SK-N-SH (cell line): ENCODE measurements around the gene CHST13. TPM values are rescaled to one million over a fixed set of nuclear protein-coding genes. Genes with fewer than 3 reads are reported as not detected.

Experiments used
- CTCF ChIA-PET: fragments of 300-600, 350-600 bp; formaldehyde crosslinking; extraction: SDS; loops from one replicate; lab custom pipeline; 2021; lab: Yijun Ruan, JAX
- POLR2A ChIA-PET: fragments of 350-600 bp; sonication (Branson Sonifier 250); formaldehyde crosslinking; extraction: SDS; loops from one replicate; lab custom pipeline; 2020; ENCODE audit warnings: antibody characterized with exemption, inconsistent platforms; lab: Yijun Ruan, JAX
- DNase-seq: peaks from one replicate; pipeline ENCODE4 v3.0.0; 2012
- H2AFZ ChIP-seq: fragments of 200-600 bp; sonication (generic); 2 replicates; pipeline ENCODE4 v1.8.1; 2016; ENCODE audit warnings: antibody characterized with exemption, mild to moderate bottlenecking, low read depth
- H3F3A ChIP-seq: fragments of 200-600 bp; sonication (generic); replicated peaks from 2 replicates; pipeline ENCODE3; 2016; ENCODE audit warnings: antibody characterized with exemption, mild to moderate bottlenecking; ENCODE audit not compliant: insufficient read depth
- H3K27ac ChIP-seq, 2 experiments: fragments of 200-500 bp in 1 of 2; fragments of 200-600 bp in 1 of 2; sonication (Bioruptor generic) in 1 of 2; sonication (generic), shearing (Covaris generic) in 1 of 2; 2 replicates each; pipeline versions ENCODE4 v1.5.1 to v1.6.1; 2014 to 2016; ENCODE audit warnings: low read depth in 2 of 2, inconsistent platforms in 1 of 2, low read length in 1 of 2, mild to moderate bottlenecking in 1 of 2, mixed read lengths in 1 of 2
- H3K27me3 ChIP-seq: fragments of 200-600 bp; sonication (generic), shearing (Covaris generic); 2 replicates; pipeline ENCODE4 v1.6.1; 2016; ENCODE audit warnings: mixed run types; ENCODE audit not compliant: insufficient read depth
- H3K36me3 ChIP-seq, 2 experiments: fragments of 200-500 bp in 1 of 2; fragments of 200-600 bp in 1 of 2; sonication (Bioruptor generic) in 1 of 2; sonication (generic) in 1 of 2; replicated peaks in 1 of 2; 2 replicates each; pipeline versions ENCODE3 to v1.5.1; 2014 to 2016; ENCODE audit warnings: low read length in 1 of 2, mild to moderate bottlenecking in 1 of 2; ENCODE audit not compliant: insufficient read depth in 2 of 2, control insufficient read depth in 1 of 2
- H3K4me1 ChIP-seq, 2 experiments: fragments of 200-500 bp in 1 of 2; fragments of 200-600 bp in 1 of 2; sonication (Bioruptor generic) in 1 of 2; sonication (generic), shearing (Covaris generic) in 1 of 2; 2 replicates each; pipeline versions ENCODE4 v1.5.1 to v1.6.1; 2014 to 2016; ENCODE audit warnings: low read depth in 1 of 2, low read length in 1 of 2, mixed run types in 1 of 2; ENCODE audit not compliant: insufficient read depth in 2 of 2, control insufficient read depth in 1 of 2
- H3K4me2 ChIP-seq: fragments of 200-600 bp; sonication (generic), shearing (Covaris generic); 2 replicates; pipeline ENCODE4 v1.6.1; 2017; ENCODE audit warnings: mixed run types
- H3K4me3 ChIP-seq, 2 experiments: fragments of 200-500 bp in 1 of 2; fragments of 200-600 bp in 1 of 2; sonication (Bioruptor generic) in 1 of 2; sonication (generic), shearing (Covaris generic) in 1 of 2; 2 replicates each; pipeline versions ENCODE4 v1.5.1 to v1.8.1; 2014 to 2016; ENCODE audit warnings: low read depth in 2 of 2, inconsistent platforms in 1 of 2, low read length in 1 of 2, mild to moderate bottlenecking in 1 of 2, mixed read lengths in 1 of 2, moderate library complexity in 1 of 2
- H3K79me2 ChIP-seq: fragments of 200-600 bp; sonication (generic); 2 replicates; pipeline ENCODE4 v1.8.1; 2017; ENCODE audit warnings: mild to moderate bottlenecking; ENCODE audit not compliant: insufficient read depth
- H3K9ac ChIP-seq: fragments of 200-600 bp; sonication (generic); 2 replicates; pipeline ENCODE4 v1.6.1; 2017; ENCODE audit warnings: mixed run types
- H3K9me2 ChIP-seq: fragments of 200-600 bp; sonication (generic); 2 replicates; pipeline ENCODE4 v1.6.1; 2017; ENCODE audit warnings: mixed run types
- H3K9me3 ChIP-seq: fragments of 200-600 bp; sonication (generic); 2 replicates; pipeline ENCODE4 v1.6.1; 2017; ENCODE audit warnings: mixed run types, mild to moderate bottlenecking, moderate library complexity
- H4K20me1 ChIP-seq: fragments of 200-600 bp; sonication (generic); 2 replicates; pipeline ENCODE4 v1.6.1; 2017; ENCODE audit warnings: mild to moderate bottlenecking, mixed run types; ENCODE audit not compliant: insufficient read depth
- ELF1 ChIP-seq: IDR thresholded peaks from 2 replicates; pipeline ENCODE4 v1.4.0; 2012
- FOSL2 ChIP-seq: IDR thresholded peaks from 2 replicates; pipeline ENCODE4 v1.4.0; 2012; ENCODE audit warnings: low read depth, mild to moderate bottlenecking, moderate library complexity, borderline replicate concordance
- FOXJ3 ChIP-seq: sonication (generic); formaldehyde crosslinking; IDR thresholded peaks from 2 replicates; pipeline ENCODE4 v1.5.1; 2020; ENCODE audit warnings: mild to moderate bottlenecking, missing genetic modification reagents
- FOXM1 ChIP-seq: IDR thresholded peaks from 2 replicates; pipeline ENCODE4 v1.4.0; 2012; ENCODE audit warnings: low read depth, mild to moderate bottlenecking
- GABPA ChIP-seq: IDR thresholded peaks from 2 replicates; pipeline ENCODE4 v1.4.0; 2012; ENCODE audit warnings: low read depth, mild to moderate bottlenecking
- GATA2 ChIP-seq: sonication (generic); formaldehyde crosslinking; IDR thresholded peaks from 2 replicates; pipeline ENCODE4 v1.5.0; 2020; ENCODE audit warnings: mild to moderate bottlenecking, missing genetic modification reagents
- MEF2A ChIP-seq: IDR thresholded peaks from 2 replicates; pipeline ENCODE4 v1.4.0; 2012; ENCODE audit warnings: low read depth, borderline replicate concordance
- NFIC ChIP-seq: IDR thresholded peaks from 2 replicates; pipeline ENCODE4 v1.4.0; 2012; ENCODE audit warnings: borderline replicate concordance
- NRF1 ChIP-seq: IDR thresholded peaks from 2 replicates; pipeline ENCODE4 v1.6.1; 2012; ENCODE audit warnings: low read depth, mild to moderate bottlenecking, low read length
- POLR2AphosphoS5 ChIP-seq: IDR thresholded peaks from 2 replicates; pipeline ENCODE4 v1.6.1; 2012; ENCODE audit warnings: low read depth, low read length
- TAF1 ChIP-seq: IDR thresholded peaks from 2 replicates; pipeline ENCODE4 v1.6.1; 2012; ENCODE audit warnings: low read depth, mild to moderate bottlenecking, low read length, moderate library complexity, borderline replicate concordance
- TCF12 ChIP-seq: IDR thresholded peaks from 2 replicates; pipeline ENCODE4 v1.4.0; 2012
- TEAD4 ChIP-seq: IDR thresholded peaks from 2 replicates; pipeline ENCODE4 v1.4.0; 2012; ENCODE audit warnings: mild to moderate bottlenecking, borderline replicate concordance; ENCODE audit not compliant: insufficient read depth
- USF1 ChIP-seq: IDR thresholded peaks from 2 replicates; pipeline ENCODE4 v1.4.0; 2012; ENCODE audit warnings: low read depth, borderline replicate concordance
- WGBS: methylation state at CpG from one replicate; pipeline ENCODE4 v1.1.6; 2017; ENCODE audit warnings: low lambda C conversion rate; 5-methylcytosine and 5-hydroxymethylcytosine counted together
- polyA plus RNA-seq, 3 experiments: library from polyadenylated mRNA; depleted of rRNA; stranded (reverse); fragments of >200 nt; gene quantifications; 2 replicates each; pipeline ENCODE4 v1.2.3, GENCODE V29; 2012
- TF ChIP-seq, protein P1 (sequence below): fragments of 150-350 bp; IDR thresholded peaks from 2 replicates; pipeline ENCODE4 v1.6.1; 2017; ENCODE audit warnings: antibody characterized with exemption, low read length, low read depth, borderline replicate concordance
- TF ChIP-seq, protein P2 (sequence below): fragments of 150-350 bp; IDR thresholded peaks from 2 replicates; pipeline ENCODE4 v1.6.1; 2016; ENCODE audit warnings: mild to moderate bottlenecking, low read depth, low read length
- TF ChIP-seq, protein P3 (sequence below): IDR thresholded peaks from 2 replicates; pipeline ENCODE4 v1.6.1; 2012; ENCODE audit warnings: mild to moderate bottlenecking, low read depth, low read length, moderate library complexity

The CHST13 gene
- polyA plus RNA-seq, 1 of the 3 experiments (the other 2 are of a cell fraction), result 0.41 TPM

DNA sequence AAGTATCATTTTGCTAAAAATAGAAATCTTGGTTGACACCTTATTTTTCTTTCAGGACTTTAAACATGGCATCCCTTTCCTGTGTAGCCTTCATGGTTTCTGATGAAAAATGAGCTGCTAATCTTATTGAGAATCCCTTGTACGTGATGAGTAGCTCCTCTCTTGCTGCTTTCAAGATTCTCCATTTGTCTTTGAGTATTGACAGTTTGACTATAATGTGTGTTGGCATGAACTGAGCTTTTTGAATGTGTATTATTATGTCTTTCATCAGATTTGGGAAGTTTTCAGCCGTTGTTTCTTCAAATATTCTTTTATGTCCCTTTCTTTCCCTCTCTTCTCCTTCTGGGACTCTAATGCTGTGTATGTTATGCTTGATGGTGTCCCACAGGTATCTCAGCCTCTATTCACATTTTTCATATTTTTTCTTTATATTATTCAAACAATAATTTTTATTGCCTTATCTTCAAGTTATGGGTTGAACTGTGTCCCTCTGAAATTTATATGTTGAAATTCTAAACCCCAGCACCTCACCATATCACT lies 38.9 kb downstream of the CHST13 start:
- Histone ChIP-seq H3K9ac (no peak overlapping the region), H3K4me2 (no peak overlapping the region), H3K27me3 (no peaks in the 10 kb centered on the region), H3K36me3 (no peaks in the 10 kb centered on the region), H2AFZ (no peak overlapping the region), H3K4me1 (peaks cover 0 to 11% of the 10 kb centered on the region in 2 experiments; a peak in 1 of 4 replicates), H3K9me3 (no peaks in the 10 kb centered on the region), H3K27ac (no peak overlapping the region), H3F3A (no peaks in the 10 kb centered on the region), H3K79me2 (no peaks in the 10 kb centered on the region), H3K9me2 (no peaks in the 10 kb centered on the region), H4K20me1 (no peaks in the 10 kb centered on the region), H3K4me3 (no peak overlapping the region)
- no peak for TF ChIP-seq TEAD4
- no peak for TF ChIP-seq MEF2A
- TF ChIP-seq NRF1, result no peak
- TF ChIP-seq GATA2 (CRISPR knock-in tag), result no peak
- TF ChIP-seq USF1, result no peak
- no peak for TF ChIP-seq TAF1
- TF ChIP-seq, protein P1, sequence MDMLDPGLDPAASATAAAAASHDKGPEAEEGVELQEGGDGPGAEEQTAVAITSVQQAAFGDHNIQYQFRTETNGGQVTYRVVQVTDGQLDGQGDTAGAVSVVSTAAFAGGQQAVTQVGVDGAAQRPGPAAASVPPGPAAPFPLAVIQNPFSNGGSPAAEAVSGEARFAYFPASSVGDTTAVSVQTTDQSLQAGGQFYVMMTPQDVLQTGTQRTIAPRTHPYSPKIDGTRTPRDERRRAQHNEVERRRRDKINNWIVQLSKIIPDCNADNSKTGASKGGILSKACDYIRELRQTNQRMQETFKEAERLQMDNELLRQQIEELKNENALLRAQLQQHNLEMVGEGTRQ, result no peak
- TF ChIP-seq NFIC, result no peak
- no peak for TF ChIP-seq FOXM1
- TF ChIP-seq, protein P2, sequence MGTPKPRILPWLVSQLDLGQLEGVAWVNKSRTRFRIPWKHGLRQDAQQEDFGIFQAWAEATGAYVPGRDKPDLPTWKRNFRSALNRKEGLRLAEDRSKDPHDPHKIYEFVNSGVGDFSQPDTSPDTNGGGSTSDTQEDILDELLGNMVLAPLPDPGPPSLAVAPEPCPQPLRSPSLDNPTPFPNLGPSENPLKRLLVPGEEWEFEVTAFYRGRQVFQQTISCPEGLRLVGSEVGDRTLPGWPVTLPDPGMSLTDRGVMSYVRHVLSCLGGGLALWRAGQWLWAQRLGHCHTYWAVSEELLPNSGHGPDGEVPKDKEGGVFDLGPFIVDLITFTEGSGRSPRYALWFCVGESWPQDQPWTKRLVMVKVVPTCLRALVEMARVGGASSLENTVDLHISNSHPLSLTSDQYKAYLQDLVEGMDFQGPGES, result no peak
- TF ChIP-seq FOXJ3 (CRISPR knock-in tag), result no peak
- TF ChIP-seq ELF1, result no peak
- TF ChIP-seq, protein P3, sequence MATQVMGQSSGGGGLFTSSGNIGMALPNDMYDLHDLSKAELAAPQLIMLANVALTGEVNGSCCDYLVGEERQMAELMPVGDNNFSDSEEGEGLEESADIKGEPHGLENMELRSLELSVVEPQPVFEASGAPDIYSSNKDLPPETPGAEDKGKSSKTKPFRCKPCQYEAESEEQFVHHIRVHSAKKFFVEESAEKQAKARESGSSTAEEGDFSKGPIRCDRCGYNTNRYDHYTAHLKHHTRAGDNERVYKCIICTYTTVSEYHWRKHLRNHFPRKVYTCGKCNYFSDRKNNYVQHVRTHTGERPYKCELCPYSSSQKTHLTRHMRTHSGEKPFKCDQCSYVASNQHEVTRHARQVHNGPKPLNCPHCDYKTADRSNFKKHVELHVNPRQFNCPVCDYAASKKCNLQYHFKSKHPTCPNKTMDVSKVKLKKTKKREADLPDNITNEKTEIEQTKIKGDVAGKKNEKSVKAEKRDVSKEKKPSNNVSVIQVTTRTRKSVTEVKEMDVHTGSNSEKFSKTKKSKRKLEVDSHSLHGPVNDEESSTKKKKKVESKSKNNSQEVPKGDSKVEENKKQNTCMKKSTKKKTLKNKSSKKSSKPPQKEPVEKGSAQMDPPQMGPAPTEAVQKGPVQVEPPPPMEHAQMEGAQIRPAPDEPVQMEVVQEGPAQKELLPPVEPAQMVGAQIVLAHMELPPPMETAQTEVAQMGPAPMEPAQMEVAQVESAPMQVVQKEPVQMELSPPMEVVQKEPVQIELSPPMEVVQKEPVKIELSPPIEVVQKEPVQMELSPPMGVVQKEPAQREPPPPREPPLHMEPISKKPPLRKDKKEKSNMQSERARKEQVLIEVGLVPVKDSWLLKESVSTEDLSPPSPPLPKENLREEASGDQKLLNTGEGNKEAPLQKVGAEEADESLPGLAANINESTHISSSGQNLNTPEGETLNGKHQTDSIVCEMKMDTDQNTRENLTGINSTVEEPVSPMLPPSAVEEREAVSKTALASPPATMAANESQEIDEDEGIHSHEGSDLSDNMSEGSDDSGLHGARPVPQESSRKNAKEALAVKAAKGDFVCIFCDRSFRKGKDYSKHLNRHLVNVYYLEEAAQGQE, result no peak
- TF ChIP-seq FOSL2, result no peak
- no peak for TF ChIP-seq TCF12
- no peak for TF ChIP-seq GABPA
- TF ChIP-seq POLR2AphosphoS5, result no peak
- ChIA-PET POLR2A (no interaction called here), CTCF (interaction anchor here (1.2 kb wide), 1 partner anchor 116 kb away, joined by 3 read pairs; no protein-coding TSS in a partner anchor)
- WGBS, result 37% methylated on average over 2 of the region's 2 CpGs
- no peak for DNase-seq
